Measurements from ENCODE around the gene LRP2. TPM values are rescaled to one million over a fixed set of nuclear protein-coding genes. Genes with fewer than 3 reads are reported as not detected.

LRP2 gene
- total and polyA plus RNA-seq, 2 of the 4 experiments (the other 2 are of a cell fraction): not detected

DNA sequence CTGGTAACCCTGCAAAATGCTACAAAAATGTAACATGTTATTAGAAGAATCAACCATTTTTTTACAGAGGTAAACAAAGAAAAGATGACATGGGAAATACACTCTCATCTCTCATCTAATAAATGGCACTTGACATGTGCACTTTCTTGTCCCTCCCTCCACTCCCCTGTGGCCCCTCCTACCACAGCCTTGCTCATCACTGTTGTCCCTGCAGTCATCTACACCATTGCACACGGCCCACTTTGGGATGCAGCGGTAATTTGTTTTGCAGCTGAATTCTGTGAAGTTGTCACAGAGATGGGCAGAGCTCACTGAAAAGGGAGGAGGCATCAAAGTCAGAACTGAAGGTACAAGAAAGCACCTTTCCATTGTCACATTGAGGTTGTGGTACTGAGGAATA, 189.4 kb downstream of the LRP2 start:
- Histone ChIP-seq H3K4ac (ENCODE audit: low read depth, low read length) (no peak overlapping the region), H3K23ac (ENCODE audit: low read depth, low read length) (no peak overlapping the region), H3K4me2 (ENCODE audit: low read depth, low read length) (no peak overlapping the region), H3K4me3 (ENCODE audit: insufficient read depth, low read depth, low read length) (no peak overlapping the region), H3K9me3 (ENCODE audit: control insufficient read depth, insufficient read depth, low read length) (no peaks in the 10 kb centered on the region; the same call in 1 of the 2 replicates), H2AK5ac (ENCODE audit: low read depth, low read length) (no peak overlapping the region), H2BK20ac (ENCODE audit: low read depth, low read length) (no peak overlapping the region), H3K27ac (ENCODE audit: insufficient read depth, low read length) (no peak overlapping the region), H2BK5ac (ENCODE audit: low read depth, low read length, poor library complexity, severe bottlenecking) (no peak overlapping the region), H2AK9ac (replicated peaks; ENCODE audit: low read depth, low read length, poor library complexity) (no peak overlapping the region), H3K36me3 (ENCODE audit: control insufficient read depth, insufficient read depth, low read length) (no peaks in the 10 kb centered on the region), H4K91ac (ENCODE audit: insufficient read depth, low read depth, low read length) (no peak overlapping the region), H2BK15ac (ENCODE audit: low read depth, low read length) (no peak overlapping the region), H4K20me1 (ENCODE audit: insufficient read depth, low read length) (no peaks in the 10 kb centered on the region), H4K8ac (ENCODE audit: low read depth in 2 of 2, low read length in 2 of 2) (no peak overlapping the region), H4K5ac (ENCODE audit: low read depth, low read length) (no peak overlapping the region), H3K9ac (ENCODE audit: low read depth, low read length) (no peak overlapping the region), H3K9me1 (ENCODE audit: insufficient read depth, low read length) (no peaks in the 10 kb centered on the region), H3K79me1 (ENCODE audit: low read depth in 1 of 2, low read length in 2 of 2) (no peaks in the 10 kb centered on the region), H3K4me1 (ENCODE audit: control insufficient read depth, insufficient read depth, low read length) (no peaks in the 10 kb centered on the region), H2AFZ (replicated peaks; ENCODE audit: low read length, poor library complexity) (no peak overlapping the region), H3K14ac (replicated peaks; ENCODE audit: low read depth, low read length) (no peak overlapping the region), H2BK120ac (ENCODE audit: low read depth, low read length) (no peak overlapping the region), H3K18ac (ENCODE audit: low read depth, low read length) (no peak overlapping the region), H3K56ac (ENCODE audit: extremely low read depth, insufficient read depth, low read length) (no peak overlapping the region), H3K27me3 (ENCODE audit: control insufficient read depth, insufficient read depth, low read length) (no peaks in the 10 kb centered on the region)
- POLR2A ChIA-PET (ENCODE audit: unreplicated experiment): no interaction called here
- dilution Hi-C loops (cut with HindIII; ENCODE audit: low sequenced_read_pairs, unreplicated experiment) (no loop called here), intact Hi-C loops (cut with micrococcal nuclease) (no loop called here), in situ Hi-C loops (cut with MboI; ENCODE audit: low sequenced_read_pairs) (no loop called here)
- no CpG with 5 or more reads among the region's 2 CpGs for WGBS, 2 experiments (ENCODE audit: extremely low coverage in 2 of 2, insufficient read length in 1 of 2)
- BruUV-seq (replicated peaks): no TSS peak
- ATAC-seq (ENCODE audit: low read depth): no peak
- TF ChIP-seq, protein P1, sequence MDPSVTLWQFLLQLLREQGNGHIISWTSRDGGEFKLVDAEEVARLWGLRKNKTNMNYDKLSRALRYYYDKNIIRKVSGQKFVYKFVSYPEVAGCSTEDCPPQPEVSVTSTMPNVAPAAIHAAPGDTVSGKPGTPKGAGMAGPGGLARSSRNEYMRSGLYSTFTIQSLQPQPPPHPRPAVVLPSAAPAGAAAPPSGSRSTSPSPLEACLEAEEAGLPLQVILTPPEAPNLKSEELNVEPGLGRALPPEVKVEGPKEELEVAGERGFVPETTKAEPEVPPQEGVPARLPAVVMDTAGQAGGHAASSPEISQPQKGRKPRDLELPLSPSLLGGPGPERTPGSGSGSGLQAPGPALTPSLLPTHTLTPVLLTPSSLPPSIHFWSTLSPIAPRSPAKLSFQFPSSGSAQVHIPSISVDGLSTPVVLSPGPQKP (IDR thresholded peaks at IDR 0.05; ENCODE audit: borderline replicate concordance, low read depth, low read length): no peak
- TF ChIP-seq NFE2L2 (IDR thresholded peaks at IDR 0.05; ENCODE audit: low read depth, low read length) (no peak), BHLHE40 (IDR thresholded peaks at IDR 0.05; ENCODE audit: low read depth, low read length) (no peak), SMC3 (IDR thresholded peaks at IDR 0.05; ENCODE audit: low read depth, low read length) (no peak), RAD21 (IDR thresholded peaks at IDR 0.05; ENCODE audit: low read length) (no peak), MXI1 (IDR thresholded peaks at IDR 0.05; ENCODE audit: borderline replicate concordance, low read depth, low read length) (no peak), POLR2A (IDR thresholded peaks at IDR 0.05; ENCODE audit: low read depth, low read length) (no peak), RCOR1 (IDR thresholded peaks at IDR 0.05; ENCODE audit: insufficient replicate concordance, low read length) (no peak), MAFK (IDR thresholded peaks at IDR 0.05; ENCODE audit: low read depth, low read length) (no peak), CEBPB (IDR thresholded peaks at IDR 0.05; ENCODE audit: low read depth, low read length) (no peak), CHD1 (IDR thresholded peaks at IDR 0.05; ENCODE audit: low read depth, low read length) (no peak), RFX5 (IDR thresholded peaks at IDR 0.05; ENCODE audit: low read depth, low read length) (no peak), MAZ (IDR thresholded peaks at IDR 0.05; ENCODE audit: borderline replicate concordance, low read depth, low read length) (no peak)
- TF ChIP-seq, protein P2, sequence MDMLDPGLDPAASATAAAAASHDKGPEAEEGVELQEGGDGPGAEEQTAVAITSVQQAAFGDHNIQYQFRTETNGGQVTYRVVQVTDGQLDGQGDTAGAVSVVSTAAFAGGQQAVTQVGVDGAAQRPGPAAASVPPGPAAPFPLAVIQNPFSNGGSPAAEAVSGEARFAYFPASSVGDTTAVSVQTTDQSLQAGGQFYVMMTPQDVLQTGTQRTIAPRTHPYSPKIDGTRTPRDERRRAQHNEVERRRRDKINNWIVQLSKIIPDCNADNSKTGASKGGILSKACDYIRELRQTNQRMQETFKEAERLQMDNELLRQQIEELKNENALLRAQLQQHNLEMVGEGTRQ (IDR thresholded peaks at IDR 0.05; ENCODE audit: low read depth, low read length): no peak
- TF ChIP-seq, protein P3, sequence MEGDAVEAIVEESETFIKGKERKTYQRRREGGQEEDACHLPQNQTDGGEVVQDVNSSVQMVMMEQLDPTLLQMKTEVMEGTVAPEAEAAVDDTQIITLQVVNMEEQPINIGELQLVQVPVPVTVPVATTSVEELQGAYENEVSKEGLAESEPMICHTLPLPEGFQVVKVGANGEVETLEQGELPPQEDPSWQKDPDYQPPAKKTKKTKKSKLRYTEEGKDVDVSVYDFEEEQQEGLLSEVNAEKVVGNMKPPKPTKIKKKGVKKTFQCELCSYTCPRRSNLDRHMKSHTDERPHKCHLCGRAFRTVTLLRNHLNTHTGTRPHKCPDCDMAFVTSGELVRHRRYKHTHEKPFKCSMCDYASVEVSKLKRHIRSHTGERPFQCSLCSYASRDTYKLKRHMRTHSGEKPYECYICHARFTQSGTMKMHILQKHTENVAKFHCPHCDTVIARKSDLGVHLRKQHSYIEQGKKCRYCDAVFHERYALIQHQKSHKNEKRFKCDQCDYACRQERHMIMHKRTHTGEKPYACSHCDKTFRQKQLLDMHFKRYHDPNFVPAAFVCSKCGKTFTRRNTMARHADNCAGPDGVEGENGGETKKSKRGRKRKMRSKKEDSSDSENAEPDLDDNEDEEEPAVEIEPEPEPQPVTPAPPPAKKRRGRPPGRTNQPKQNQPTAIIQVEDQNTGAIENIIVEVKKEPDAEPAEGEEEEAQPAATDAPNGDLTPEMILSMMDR (conservative IDR thresholded peaks at IDR 0.05; ENCODE audit: low read depth, low read length): no peak
- CTCF ChIA-PET: no interaction called here
- DNase-seq: no peak
